BE2C (cell line): ENCODE results near the gene MAGEB5. TPM values are rescaled to one million over a fixed set of nuclear protein-coding genes. Genes with fewer than 3 reads are reported as not detected.
"Not testable (repeated sequence)": the region's sequence is repeated elsewhere in the genome, so short reads cannot be mapped to it uniquely, and the experiment has no call there.

ENCODE experiments used
- DNase-seq: peaks from one replicate; pipeline ENCODE4 v3.0.0-alpha.2; 2020
- H3K27me3 ChIP-seq: fragments of 250-450 bp; sonication (Bioruptor Pico); 2 replicates; pipeline ENCODE4 v1.5.1; 2020; ENCODE audit warnings: mild to moderate bottlenecking
- H3K36me3 ChIP-seq: fragments of 250-450 bp; sonication (Bioruptor Pico); 2 replicates; pipeline ENCODE4 v1.5.1; 2020; ENCODE audit warnings: mild to moderate bottlenecking
- H3K4me1 ChIP-seq: fragments of 250-450 bp; sonication (Bioruptor Pico); 2 replicates; pipeline ENCODE4 v1.5.1; 2020
- H3K4me3 ChIP-seq: 2 replicates; pipeline ENCODE4 v1.5.1; 2011; ENCODE audit warnings: low read depth, low read length
- H3K9me3 ChIP-seq: fragments of 250-450 bp; sonication (Bioruptor Pico); 2 replicates; pipeline ENCODE4 v1.5.1; 2020
- polyA plus RNA-seq: library from polyadenylated mRNA; unstranded; fragments of >200 nt; gene quantifications from one replicate; pipeline ENCODE4 v1.2.1, GENCODE V29; 2012; ENCODE audit warnings: low read depth, missing spikeins; ENCODE audit not compliant: insufficient read length, insufficient read depth
- TF ChIP-seq, protein P1 (sequence below): IDR thresholded peaks from 2 replicates; pipeline ENCODE4 v1.5.1; 2012; ENCODE audit warnings: mild to moderate bottlenecking, low read depth, low read length

The MAGEB5 gene
- polyA plus RNA-seq: not detected

DNA sequence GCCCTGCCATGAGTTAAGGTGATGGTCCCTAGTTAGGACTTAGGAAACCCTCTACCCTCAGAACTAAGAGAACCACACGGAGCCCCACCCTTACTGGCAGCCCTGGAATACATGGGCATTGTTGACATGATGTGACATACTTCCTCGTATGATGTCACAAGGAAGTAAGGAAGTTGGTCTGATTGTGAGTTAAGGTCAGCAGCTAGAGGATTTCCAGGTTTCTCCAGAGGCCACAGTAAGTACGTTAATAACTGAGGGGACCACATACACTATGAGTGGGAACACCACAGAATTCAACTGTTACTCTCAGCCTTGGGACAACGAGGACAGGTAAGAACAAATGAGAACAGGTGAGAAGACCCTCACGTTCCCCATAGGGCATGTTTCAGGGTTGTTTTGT is at the start of gene MAGEB5:
MAGEB5 (plus strand) TSS at position 301 of the 400 bp plus-strand sequence. CDS start 1,133 bp downstream, outside the sequence.
- no peaks in the 10 kb centered on the region for H3K9me3 ChIP-seq
- H3K27me3 ChIP-seq: no peaks in the 10 kb centered on the region
- H3K36me3 ChIP-seq: no peaks in the 10 kb centered on the region
- TF ChIP-seq, protein P1, sequence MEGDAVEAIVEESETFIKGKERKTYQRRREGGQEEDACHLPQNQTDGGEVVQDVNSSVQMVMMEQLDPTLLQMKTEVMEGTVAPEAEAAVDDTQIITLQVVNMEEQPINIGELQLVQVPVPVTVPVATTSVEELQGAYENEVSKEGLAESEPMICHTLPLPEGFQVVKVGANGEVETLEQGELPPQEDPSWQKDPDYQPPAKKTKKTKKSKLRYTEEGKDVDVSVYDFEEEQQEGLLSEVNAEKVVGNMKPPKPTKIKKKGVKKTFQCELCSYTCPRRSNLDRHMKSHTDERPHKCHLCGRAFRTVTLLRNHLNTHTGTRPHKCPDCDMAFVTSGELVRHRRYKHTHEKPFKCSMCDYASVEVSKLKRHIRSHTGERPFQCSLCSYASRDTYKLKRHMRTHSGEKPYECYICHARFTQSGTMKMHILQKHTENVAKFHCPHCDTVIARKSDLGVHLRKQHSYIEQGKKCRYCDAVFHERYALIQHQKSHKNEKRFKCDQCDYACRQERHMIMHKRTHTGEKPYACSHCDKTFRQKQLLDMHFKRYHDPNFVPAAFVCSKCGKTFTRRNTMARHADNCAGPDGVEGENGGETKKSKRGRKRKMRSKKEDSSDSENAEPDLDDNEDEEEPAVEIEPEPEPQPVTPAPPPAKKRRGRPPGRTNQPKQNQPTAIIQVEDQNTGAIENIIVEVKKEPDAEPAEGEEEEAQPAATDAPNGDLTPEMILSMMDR: no peak
- no peak within 1 kb of the TSS for H3K4me3 ChIP-seq
- no peaks in the 10 kb centered on the region for H3K4me1 ChIP-seq
- DNase-seq: no peak

DNA sequence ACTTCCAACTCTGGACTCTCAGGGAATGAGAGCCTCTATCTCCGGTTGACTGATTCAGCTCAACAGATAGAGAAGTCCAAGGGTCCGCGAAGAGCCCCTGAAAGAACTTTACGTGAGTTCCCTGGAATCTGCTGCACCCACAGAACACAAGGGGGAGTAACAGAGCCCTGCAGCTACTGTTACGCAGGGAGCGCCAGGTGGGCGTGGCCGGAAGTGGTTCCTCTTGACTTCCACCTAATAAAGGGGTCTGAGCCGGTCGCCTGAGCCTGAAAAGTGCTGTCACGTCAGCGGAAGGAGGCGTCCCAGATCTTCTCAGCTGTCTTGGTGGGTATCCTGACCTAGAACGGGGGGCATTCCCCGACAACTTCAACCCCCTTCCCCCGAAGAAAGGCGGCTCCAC is 23.8 kb upstream of the MAGEB5 start, which contains the start of gene MAGEB6:
MAGEB6 (plus strand) TSS at position 237 of the 400 bp plus-strand sequence. CDS start 1,407 bp downstream, outside the sequence.
- Histone ChIP-seq H3K36me3 (no peaks in the 10 kb centered on the region), H3K4me1 (no peaks in the 10 kb centered on the region), H3K27me3 (no peaks in the 10 kb centered on the region), H3K4me3 (no peak within 1 kb of the TSS), H3K9me3 (no peaks in the 10 kb centered on the region)
- TF ChIP-seq, protein P1: no peak
- peak; percentile 4 for DNase-seq

- no peaks in the 10 kb centered on the region for H3K4me1 ChIP-seq
- H3K36me3 ChIP-seq: no peaks in the 10 kb centered on the region
- no peak overlapping the region for H3K4me3 ChIP-seq
- H3K9me3 ChIP-seq: no peaks in the 10 kb centered on the region
- no peak for DNase-seq
- TF ChIP-seq, protein P1: no peak
- no peaks in the 10 kb centered on the region for H3K27me3 ChIP-seq
These were observed 12.4 kb upstream of the MAGEB5 start for GRCh38 chrX:26203561-26203960.

DNA sequence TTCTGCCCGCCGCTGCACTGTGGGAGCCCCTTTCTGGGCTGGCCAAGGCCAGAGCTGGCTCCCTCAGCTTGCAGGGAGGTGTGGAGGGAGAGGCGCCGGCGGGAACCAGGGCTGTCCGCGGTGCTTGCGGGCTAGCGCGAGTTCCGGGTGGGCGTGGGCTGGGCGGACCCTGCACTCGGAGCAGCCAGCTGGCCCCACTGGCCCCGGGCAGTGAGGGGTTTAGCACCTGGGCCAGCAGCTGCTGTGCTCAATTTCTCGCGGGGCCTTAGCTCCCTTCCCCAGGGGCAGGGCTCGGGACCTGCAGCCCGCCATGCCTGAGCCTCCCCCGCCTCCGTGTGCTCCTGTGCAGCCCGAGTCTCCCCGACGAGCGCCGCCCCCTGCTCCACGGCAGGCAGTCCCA is 11.3 kb upstream of the MAGEB5 start:
- H3K4me1 ChIP-seq, H3K27me3 ChIP-seq, H3K9me3 ChIP-seq, H3K4me3 ChIP-seq, H3K36me3 ChIP-seq, DNase-seq: not testable (repeated sequence)

DNA sequence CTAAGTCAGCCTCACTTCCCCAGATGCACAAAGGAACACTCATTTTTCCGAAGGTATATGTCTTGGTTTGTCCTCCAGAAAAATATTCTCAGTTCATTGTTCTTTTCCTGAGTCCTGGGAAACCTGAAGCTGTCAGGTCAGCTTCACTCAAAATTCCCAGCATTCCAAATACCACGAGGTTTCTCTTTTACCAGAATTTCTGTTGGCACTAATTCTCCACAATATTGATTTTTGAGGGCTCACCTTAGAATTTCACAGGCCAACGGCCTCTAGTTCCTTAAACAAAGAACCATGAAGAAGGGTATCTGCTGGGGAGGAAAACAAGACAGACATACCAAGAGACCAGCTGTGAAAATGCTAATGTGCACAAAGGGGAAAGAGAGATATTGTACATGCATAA is 8.0 kb upstream of the MAGEB5 start:
- no peak for DNase-seq
- Histone ChIP-seq H3K9me3 (no peaks in the 10 kb centered on the region), H3K27me3 (no peaks in the 10 kb centered on the region), H3K4me3 (no peak overlapping the region), H3K36me3 (no peaks in the 10 kb centered on the region), H3K4me1 (no peaks in the 10 kb centered on the region)
- TF ChIP-seq, protein P1: no peak

- TF ChIP-seq, protein P1: no peak
- no peak overlapping the region for H3K4me3 ChIP-seq
- no peaks in the 10 kb centered on the region for H3K9me3 ChIP-seq
- H3K36me3 ChIP-seq: no peaks in the 10 kb centered on the region
- H3K4me1 ChIP-seq: no peaks in the 10 kb centered on the region
- no peaks in the 10 kb centered on the region for H3K27me3 ChIP-seq
- no peak for DNase-seq
These were observed 3.4 kb downstream of the MAGEB5 start for GRCh38 chrX:26219351-26219750.

DNA sequence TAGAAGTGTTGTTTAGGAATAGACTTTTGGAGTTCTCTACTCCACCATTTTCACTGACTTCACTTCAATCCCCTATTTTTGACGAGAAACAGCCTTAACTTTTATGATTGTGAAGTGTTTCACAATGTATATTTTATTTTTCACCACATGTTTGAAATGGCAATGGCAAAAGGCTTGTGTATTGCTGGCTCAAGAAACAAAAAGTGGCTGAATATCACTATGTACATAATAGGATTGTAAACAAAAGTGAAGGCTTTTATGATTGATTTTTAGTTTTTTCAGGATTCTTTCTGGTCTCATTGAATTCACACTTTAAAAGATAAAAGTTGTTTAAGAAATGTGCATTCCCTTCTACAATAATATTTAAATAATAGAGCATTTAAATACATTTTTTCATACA is 18.2 kb downstream of the MAGEB5 start:
- no peaks in the 10 kb centered on the region for H3K9me3 ChIP-seq
- H3K4me3 ChIP-seq: no peak overlapping the region
- H3K27me3 ChIP-seq: no peaks in the 10 kb centered on the region
- no peaks in the 10 kb centered on the region for H3K4me1 ChIP-seq
- DNase-seq: no peak
- TF ChIP-seq, protein P1: no peak
- no peaks in the 10 kb centered on the region for H3K36me3 ChIP-seq
